ENCODE measurements around the gene UCHL3.

UCHL3 gene

DNA sequence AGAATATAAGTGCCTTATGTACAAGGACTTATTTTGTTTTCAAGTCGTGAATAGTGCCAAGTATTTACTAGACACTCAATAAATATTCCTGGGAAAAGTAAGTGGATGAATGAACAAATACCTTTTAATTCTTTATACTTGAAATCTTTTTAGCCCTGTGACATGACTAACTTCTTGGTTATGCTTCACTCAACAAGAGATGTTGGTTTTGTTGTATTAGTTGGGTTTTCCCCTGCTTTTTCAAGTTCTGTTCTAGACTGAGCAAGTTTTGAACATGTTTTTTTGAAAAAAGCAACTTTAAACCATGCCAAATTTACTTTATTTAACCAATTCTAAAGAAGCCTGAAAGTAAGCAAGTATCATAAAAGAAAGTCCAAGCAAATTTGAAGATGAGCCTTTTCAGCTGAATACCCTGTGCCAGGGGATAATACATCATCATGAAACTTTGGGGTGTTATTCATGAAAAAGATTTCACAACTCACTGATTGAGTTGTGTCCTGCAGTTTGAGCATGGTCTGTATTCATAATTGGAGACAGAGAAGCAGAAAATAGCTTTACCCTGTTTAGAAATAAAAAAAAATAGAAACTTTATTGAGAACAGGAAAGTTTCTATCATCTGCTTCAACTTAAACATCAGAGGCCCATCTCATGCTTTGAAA lies 97.7 kb downstream of the UCHL3 start:
- no peak overlapping the region for H3K4me3 ChIP-seq (ENCODE audit: low read depth in 1 of 2, low read length in 1 of 2)
- no peaks in the 10 kb centered on the region for H3K4me1 ChIP-seq (ENCODE audit: control insufficient read depth in 1 of 2, insufficient read depth in 1 of 2, low read depth in 1 of 2, low read length in 1 of 2)
- H3K9me3 ChIP-seq, result no peaks in the 10 kb centered on the region
- H3K27ac ChIP-seq, result no peak overlapping the region
- H3K27me3 ChIP-seq, result no peaks in the 10 kb centered on the region
- TF ChIP-seq, protein P1, sequence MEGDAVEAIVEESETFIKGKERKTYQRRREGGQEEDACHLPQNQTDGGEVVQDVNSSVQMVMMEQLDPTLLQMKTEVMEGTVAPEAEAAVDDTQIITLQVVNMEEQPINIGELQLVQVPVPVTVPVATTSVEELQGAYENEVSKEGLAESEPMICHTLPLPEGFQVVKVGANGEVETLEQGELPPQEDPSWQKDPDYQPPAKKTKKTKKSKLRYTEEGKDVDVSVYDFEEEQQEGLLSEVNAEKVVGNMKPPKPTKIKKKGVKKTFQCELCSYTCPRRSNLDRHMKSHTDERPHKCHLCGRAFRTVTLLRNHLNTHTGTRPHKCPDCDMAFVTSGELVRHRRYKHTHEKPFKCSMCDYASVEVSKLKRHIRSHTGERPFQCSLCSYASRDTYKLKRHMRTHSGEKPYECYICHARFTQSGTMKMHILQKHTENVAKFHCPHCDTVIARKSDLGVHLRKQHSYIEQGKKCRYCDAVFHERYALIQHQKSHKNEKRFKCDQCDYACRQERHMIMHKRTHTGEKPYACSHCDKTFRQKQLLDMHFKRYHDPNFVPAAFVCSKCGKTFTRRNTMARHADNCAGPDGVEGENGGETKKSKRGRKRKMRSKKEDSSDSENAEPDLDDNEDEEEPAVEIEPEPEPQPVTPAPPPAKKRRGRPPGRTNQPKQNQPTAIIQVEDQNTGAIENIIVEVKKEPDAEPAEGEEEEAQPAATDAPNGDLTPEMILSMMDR (IDR thresholded peaks at IDR 0.05), result no peak
- H3K36me3 ChIP-seq, result no peaks in the 10 kb centered on the region

DNA sequence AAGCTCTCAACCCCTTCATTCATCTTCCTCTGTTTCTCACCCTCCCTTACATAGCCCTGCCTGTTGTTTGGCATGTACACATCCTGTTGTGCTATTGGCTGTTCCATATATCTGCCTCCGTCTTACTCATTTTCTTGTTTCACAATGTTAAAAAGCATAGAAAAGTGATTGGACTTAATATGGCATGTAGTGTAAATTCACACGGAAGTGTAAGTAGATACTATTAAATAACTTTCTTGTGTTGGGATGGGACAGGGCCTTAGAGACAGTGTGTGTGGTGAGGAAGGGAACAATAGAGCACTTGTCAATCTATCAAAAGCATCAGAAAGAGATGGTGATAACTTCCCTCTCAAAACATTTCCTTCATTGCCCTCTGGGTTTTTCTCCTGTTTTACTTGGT lies 98.9 kb downstream of the UCHL3 start:
- TF ChIP-seq, protein P1 (IDR thresholded peaks at IDR 0.05), result no peak
- no peaks in the 10 kb centered on the region for H3K9me3 ChIP-seq
- no peaks in the 10 kb centered on the region for H3K27me3 ChIP-seq
- H3K27ac ChIP-seq, result no peak overlapping the region
- H3K4me3 ChIP-seq (ENCODE audit: low read depth in 1 of 2, low read length in 1 of 2), result no peak overlapping the region
- H3K36me3 ChIP-seq, result no peaks in the 10 kb centered on the region
- no peaks in the 10 kb centered on the region for H3K4me1 ChIP-seq (ENCODE audit: control insufficient read depth in 1 of 2, insufficient read depth in 1 of 2, low read depth in 1 of 2, low read length in 1 of 2)

DNA sequence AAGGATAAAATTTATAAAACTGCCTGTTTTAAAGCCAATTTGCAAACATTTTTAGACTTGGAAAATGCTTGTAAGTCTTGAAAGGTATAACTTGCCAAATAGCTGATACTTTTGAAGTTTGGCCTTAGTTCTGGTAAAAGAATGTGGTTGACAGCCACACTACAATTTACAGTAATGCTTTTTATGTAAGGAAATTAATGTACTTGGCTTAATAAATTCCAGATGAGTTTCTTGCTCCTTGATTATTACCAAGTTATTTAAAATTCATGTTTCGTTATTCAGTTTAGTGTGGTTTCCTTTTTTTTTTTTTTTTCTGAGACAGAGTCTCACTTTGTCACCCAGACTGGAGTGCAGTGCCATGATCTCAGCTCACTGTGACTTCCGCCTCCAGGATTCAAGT lies 101.4 kb downstream of the UCHL3 start:
- TF ChIP-seq, protein P1 (IDR thresholded peaks at IDR 0.05), result no peak
- no peak overlapping the region for H3K4me3 ChIP-seq (ENCODE audit: low read depth in 1 of 2, low read length in 1 of 2)
- no peaks in the 10 kb centered on the region for H3K36me3 ChIP-seq
- H3K27me3 ChIP-seq, result no peaks in the 10 kb centered on the region
- no peaks in the 10 kb centered on the region for H3K4me1 ChIP-seq (ENCODE audit: control insufficient read depth in 1 of 2, insufficient read depth in 1 of 2, low read depth in 1 of 2, low read length in 1 of 2)
- H3K27ac ChIP-seq, result no peak overlapping the region
- H3K9me3 ChIP-seq, result no peaks in the 10 kb centered on the region

DNA sequence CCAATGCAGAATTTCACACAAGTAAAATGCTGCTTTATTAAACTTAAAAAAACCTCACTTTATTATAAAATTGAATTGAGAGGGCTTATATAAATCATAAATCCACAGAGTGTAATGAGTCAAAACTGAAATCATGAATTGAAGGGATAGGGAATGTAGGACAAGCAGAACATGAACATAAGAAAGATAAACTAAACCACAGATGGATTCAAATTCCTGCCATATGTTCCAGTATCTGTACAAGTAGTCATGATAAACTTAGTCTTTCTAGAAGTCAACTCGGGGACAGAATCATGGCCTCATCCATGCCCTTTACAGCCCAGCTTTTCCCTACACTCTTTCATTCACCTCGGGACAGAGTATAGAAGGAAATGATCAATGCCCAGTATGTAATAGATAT lies 103.1 kb downstream of the UCHL3 start:
- Histone ChIP-seq H3K27me3 (no peaks in the 10 kb centered on the region), H3K27ac (no peak overlapping the region), H3K36me3 (no peaks in the 10 kb centered on the region), H3K4me3 (ENCODE audit: low read depth in 1 of 2, low read length in 1 of 2) (no peak overlapping the region), H3K4me1 (ENCODE audit: control insufficient read depth in 1 of 2, insufficient read depth in 1 of 2, low read depth in 1 of 2, low read length in 1 of 2) (no peaks in the 10 kb centered on the region), H3K9me3 (no peaks in the 10 kb centered on the region)
- TF ChIP-seq, protein P1 (IDR thresholded peaks at IDR 0.05), result no peak
